ENCODE results near the gene MOV10L1. TPM values are rescaled to one million over a fixed set of nuclear protein-coding genes. Genes with fewer than 3 reads are reported as not detected.

MOV10L1 gene
- total RNA-seq, 4 donors from 2014 or later = 0.13 to 1.7 (median 1.6) TPM; not detected in 1

GRCh38 chr22:50148166-50148500, 58.3 kb downstream of the MOV10L1 start:
- TF ChIP-seq POLR2A (IDR thresholded peaks at IDR 0.05) = no peak
- TF ChIP-seq, protein P1, sequence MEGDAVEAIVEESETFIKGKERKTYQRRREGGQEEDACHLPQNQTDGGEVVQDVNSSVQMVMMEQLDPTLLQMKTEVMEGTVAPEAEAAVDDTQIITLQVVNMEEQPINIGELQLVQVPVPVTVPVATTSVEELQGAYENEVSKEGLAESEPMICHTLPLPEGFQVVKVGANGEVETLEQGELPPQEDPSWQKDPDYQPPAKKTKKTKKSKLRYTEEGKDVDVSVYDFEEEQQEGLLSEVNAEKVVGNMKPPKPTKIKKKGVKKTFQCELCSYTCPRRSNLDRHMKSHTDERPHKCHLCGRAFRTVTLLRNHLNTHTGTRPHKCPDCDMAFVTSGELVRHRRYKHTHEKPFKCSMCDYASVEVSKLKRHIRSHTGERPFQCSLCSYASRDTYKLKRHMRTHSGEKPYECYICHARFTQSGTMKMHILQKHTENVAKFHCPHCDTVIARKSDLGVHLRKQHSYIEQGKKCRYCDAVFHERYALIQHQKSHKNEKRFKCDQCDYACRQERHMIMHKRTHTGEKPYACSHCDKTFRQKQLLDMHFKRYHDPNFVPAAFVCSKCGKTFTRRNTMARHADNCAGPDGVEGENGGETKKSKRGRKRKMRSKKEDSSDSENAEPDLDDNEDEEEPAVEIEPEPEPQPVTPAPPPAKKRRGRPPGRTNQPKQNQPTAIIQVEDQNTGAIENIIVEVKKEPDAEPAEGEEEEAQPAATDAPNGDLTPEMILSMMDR (IDR thresholded peaks at IDR 0.05) = no peak
- no peak overlapping the region for H3K4me3 ChIP-seq (ENCODE audit: low read depth, poor library complexity, severe bottlenecking)
- intact Hi-C loops (cut with DNase I; ENCODE audit: low total_unique reads) = no loop called here
- DNase-seq (ENCODE audit: low spot score in 2 of 2) = no peak
- WGBS, 2 donors = 92 to 94% methylated on average over 12 of the region's 12 CpGs

- 29 to 36% methylated on average over 21 to 22 of the region's 22 CpGs for WGBS, 2 donors
- no peak for DNase-seq (ENCODE audit: low spot score in 2 of 2)
- intact Hi-C loops (cut with DNase I; ENCODE audit: low total_unique reads) = no loop called here
- TF ChIP-seq, protein P1 (IDR thresholded peaks at IDR 0.05) = no peak
- no peak for TF ChIP-seq POLR2A (IDR thresholded peaks at IDR 0.05)
- H3K4me3 ChIP-seq (ENCODE audit: low read depth, poor library complexity, severe bottlenecking) = no peak overlapping the region
Measured at GRCh38 chr22:50148991-50149721, 59.4 kb downstream of the MOV10L1 start.

- H3K4me3 ChIP-seq (ENCODE audit: low read depth, poor library complexity, severe bottlenecking) = no peak overlapping the region
- 88 to 89% methylated on average over 35 of the region's 35 CpGs for WGBS, 2 donors
- TF ChIP-seq, protein P1 (IDR thresholded peaks at IDR 0.05) = no peak
- TF ChIP-seq POLR2A (IDR thresholded peaks at IDR 0.05) = no peak
- no peak for DNase-seq (ENCODE audit: low spot score in 2 of 2)
- intact Hi-C loops (cut with DNase I; ENCODE audit: low total_unique reads) = loop anchor here (10.0 kb wide), 1 partner anchor 54 kb away; the partner anchor contains the start of gene SELENOO
Measured at GRCh38 chr22:50150161-50151129, 60.6 kb downstream of the MOV10L1 start.

DNA sequence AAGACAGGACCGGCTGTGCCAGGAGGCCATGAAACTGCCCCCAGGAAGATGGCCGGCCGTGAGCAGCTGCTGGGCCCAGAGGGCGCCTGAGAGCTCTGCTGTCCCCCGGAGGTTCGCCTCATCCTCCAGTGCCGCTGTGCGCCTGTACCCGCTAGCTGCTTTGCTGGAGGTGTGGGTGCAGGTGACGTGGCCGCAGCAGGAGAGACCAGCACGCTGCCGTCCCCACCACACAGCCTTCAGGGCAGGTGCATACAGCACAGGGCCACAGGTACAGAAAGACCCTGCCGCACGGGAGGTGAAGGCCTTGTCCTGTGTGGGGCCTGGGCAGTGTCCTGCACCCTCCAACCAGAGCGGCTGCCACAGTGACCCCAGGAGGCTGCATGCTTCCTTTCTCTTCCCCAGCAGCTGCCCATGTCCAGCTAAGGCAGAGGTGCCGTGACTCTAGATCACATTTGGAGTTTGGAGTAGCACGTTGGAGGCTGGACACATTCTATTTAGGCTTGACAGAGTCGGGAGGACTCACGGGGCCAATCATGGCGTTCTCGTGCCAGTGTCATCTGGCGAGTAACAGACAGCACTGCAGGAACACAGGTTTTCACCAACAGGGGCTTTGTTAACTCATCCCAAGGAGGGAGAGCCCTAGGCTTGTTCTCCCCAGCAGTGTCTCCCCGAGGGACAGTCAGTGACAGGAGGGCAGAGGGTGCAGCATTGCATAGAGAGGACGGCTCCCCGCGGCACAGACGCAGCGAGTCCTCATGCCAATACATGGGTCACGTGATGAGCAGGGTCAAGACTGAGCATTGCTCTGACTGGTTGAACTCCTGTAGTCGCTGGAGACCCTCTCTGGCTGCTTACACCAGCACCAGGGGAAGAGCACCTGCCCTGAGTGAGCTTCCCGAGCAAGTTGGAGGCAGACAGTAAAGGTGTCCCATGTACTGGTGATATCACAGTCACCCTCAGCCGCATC, 62.0 kb downstream of the MOV10L1 start:
- DNase-seq (ENCODE audit: low spot score in 2 of 2) = no peak
- TF ChIP-seq, protein P1 (IDR thresholded peaks at IDR 0.05) = no peak
- no peak for TF ChIP-seq POLR2A (IDR thresholded peaks at IDR 0.05)
- no peak overlapping the region for H3K4me3 ChIP-seq (ENCODE audit: low read depth, poor library complexity, severe bottlenecking)
- intact Hi-C loops (cut with DNase I; ENCODE audit: low total_unique reads) = loop anchor here (10.0 kb wide), 1 partner anchor 53 kb away; the partner anchor contains the start of gene SELENOO
- whole genome bisulfite sequencing, 2 donors = 79 to 85% methylated on average over 26 to 31 of the region's 33 CpGs

Data from lower leg skin (tissue), 4 donors.